Stimulated activated CD4-positive, alpha-beta T cell treated with anti-CD3 and anti-CD28 coated beads, Interleukin-12 subunit alpha, Interleukin-12 subunit beta, amount 100 ng/mL, for 48 hours (primary cell): ENCODE results near the gene SV2C.
A peak's percentile ranks its signal among the peaks of the same experiment; 100 is the strongest.
"Not testable (repeated sequence)": the region's sequence is repeated elsewhere in the genome, so short reads cannot be mapped to it uniquely, and the experiment has no call there.

Experiments
- DNase-seq, 3 donors: peaks; one replicate each; pipeline ENCODE4 v3.0.0-alpha.2; 2020; ENCODE audit warnings: low read depth in 2 of 3, low spot score in 1 of 3

The SV2C gene

DNA sequence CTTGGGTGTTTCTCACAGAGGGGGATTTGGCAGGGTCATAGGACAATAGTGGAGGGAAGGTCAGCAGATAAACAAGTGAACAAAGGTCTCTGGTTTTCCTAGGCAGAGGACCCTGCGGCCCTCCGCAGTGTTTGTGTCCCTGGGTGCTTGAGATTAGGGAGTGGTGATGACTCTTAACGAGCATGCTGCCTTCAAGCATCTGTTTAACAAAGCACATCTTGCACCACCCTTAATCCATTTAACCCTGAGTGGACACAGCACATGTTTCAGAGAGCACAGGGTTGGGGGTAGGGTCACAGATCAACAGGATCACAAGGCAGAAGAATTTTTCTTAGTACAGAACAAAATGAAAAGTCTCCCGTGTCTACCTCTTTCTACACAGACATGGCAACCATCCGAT, 252.3 kb downstream of the SV2C start:
- not testable (repeated sequence) for DNase-seq

DNA sequence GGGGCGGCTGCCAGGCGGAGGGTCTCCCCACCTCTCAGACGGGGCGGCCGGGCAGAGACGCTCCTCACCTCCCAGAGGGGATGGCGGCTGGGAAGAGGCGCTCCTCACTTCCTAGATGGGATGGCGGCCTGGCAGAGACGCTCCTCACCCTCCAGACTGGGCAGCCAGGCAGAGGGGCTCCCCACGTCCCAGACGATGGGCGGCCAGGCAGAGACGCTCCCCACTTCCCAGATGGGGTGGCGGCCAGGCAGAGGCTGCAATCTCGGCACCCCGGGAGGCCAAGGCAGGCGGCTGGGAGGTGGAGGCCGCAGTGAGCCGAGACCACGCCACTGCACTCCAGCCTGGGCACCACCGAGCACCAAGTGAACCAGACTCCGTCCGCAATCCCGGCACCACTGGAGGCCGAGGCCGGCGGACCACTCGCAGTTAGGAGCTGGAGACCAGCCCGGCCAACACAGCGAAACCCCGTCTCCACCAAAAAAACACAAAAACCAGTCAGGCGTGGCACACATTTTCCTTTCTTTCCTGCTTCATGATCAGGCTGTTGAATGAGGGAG, 253.1 kb downstream of the SV2C start:
- not testable (repeated sequence) for DNase-seq

- peak in 1 of 3 donors; percentile 57 for DNase-seq
Measured at GRCh38 chr5:76337953-76338451, 254.8 kb downstream of the SV2C start.

DNA sequence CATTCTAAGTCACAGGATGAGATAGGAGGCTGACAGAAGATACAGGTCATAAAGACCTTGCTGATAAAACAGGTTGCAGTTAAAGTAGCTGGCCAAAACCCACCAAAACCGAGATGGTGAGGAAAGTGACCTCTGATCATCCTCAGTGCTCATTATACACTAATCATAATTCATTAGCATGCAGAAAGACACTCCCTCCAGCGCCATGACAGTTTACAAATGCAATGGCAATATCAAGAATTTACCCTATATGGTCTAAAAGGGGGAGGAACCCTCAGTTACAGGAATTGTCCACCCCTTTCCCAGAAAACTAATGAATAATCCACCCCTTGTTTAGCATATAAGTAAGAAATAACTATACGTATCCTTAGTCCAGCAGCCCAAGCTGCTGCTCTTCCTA, 256.7 kb downstream of the SV2C start:
- DNase-seq: no peak

DNA sequence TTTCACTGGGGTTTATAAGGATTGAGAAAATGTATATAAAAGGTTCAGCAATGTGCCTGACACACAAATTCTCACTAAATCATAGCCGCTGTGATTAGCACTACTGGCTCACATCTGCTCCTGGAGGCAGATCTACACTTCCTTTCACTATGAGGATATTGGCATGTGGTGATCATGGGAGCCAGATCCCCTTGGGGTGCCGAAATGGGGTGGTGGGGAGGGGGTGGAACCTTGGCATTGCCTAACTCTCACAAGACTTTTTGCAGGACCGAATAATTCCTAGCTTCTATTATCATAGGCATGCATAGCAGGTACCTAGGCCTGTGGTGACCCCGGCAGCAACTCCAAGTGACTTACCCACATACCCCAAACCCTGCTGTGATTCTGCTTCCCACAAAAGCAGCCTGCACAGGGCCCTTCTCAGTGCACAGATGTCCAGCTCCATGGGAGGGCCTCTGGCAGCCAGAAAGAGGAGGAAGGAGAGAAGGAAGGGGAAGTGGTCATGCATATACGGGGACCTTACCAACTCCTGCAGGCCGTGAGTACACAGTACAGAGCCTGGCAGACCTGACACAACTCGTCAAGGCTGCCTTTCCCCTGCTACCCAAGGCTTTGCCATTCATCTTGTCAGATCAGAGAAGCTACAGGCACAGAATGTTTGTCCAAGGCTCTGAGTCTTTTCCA, 258.6 kb downstream of the SV2C start:
- no peak for DNase-seq

DNA sequence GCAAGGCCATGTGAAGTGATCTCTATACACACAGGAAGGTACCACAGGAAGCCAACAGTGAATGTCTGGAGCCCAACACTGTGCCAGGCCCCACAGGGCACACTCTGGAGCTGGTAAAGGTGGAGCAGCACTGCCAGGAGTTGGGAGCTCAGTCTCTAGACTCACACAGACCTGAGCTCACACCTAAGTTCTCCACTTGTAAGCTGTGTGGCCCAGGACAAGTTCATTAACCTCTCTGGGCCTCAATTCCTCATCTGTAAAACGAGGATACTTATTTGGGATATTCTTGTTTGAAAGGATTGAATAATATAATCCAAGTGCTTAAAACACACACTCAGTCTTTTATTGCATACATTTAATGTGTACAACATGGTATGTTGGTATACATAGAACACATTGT, 259.3 kb downstream of the SV2C start:
- DNase-seq: no peak

DNA sequence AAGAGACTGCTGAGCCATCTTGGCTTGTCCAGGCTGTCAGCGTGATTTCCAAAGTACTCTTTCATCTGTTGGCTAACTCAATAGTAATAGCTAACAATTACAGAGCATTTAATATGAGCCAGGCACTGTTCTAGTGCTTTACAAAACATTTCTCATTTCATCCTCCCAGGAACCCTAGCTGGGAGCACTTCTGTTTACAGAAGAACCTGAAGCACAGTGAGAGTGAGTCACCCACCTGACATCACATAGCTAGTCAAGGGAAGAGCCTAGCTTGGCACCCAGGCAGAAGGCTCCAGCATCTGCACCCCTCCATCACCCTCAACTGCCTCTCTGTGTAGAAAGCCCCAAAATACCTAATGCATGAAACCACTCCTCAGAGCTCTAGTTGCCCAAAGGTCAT, 262.4 kb downstream of the SV2C start:
- no peak for DNase-seq

DNA sequence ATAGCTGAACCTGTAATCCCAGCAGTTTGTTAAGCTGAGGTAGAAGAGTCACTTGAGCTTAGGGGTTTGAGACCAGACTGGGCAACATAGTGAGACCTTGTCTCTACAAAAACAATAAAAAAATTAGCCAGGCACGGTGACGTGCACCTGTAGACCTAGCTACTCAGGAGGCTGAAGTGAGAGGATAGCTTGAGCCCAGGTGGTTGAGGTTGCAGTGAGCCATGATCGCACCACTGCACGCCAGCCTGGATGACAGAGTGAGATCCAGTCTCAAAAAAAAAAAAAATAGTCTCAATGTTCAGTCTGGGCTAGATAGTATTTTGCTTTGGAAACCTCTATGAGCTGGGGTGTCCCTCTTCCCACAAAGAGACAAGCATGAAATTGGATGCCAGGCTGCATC, 268.0 kb downstream of the SV2C start:
- DNase-seq: no peak

- DNase-seq: no peak
Measured at GRCh38 chr5:76351577-76351976, 268.4 kb downstream of the SV2C start.

GRCh38 chr5:76356887-76357286, 273.7 kb downstream of the SV2C start:
- DNase-seq: no peak

GRCh38 chr5:76363352-76364225, 280.4 kb downstream of the SV2C start:
- no peak for DNase-seq

DNA sequence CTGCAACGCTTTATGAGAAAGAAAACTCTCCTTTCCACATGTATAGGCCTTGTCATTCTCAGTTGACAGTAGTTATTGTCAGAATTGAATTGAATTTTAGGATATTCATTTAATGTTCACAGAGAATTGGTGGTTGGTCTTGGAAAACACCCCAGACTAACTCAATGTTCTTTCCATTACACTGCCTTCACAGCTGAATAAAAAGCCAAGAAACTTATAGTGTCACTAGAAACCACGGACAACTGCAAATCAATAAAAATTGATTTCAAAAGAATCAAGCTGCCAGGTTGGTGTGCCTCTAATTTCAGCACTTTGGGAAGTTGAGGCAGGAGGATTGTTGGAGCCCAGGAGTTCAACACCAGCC, 281.0 kb downstream of the SV2C start:
- no peak for DNase-seq

GRCh38 chr5:76365561-76365960, 282.4 kb downstream of the SV2C start:
- no peak for DNase-seq

- no peak for DNase-seq
Measured at GRCh38 chr5:76366596-76366995, 283.4 kb downstream of the SV2C start.

GRCh38 chr5:76367623-76368371, 284.6 kb downstream of the SV2C start:
- DNase-seq: peak in 2 of 3 donors; percentile 27

DNA sequence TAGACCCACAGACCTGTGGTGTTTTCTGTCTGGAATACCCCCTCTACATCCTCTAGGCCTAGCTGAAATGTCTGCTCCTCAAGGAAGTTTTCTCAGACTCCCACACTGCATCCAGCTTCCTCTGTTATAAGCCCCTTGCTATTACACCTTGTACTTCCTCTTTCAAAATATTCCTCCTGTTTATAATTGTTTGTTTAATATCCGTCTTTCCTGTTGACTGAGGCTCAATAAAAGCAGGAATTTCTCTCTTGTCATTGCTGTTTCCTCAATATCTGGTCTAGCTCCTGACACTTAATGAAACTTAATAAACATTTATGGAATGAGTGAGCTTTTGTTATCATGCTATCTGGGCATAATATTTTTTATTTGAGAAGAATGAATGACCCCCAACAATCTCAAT, 285.8 kb downstream of the SV2C start:
- no peak for DNase-seq

GRCh38 chr5:76369668-76370067, 286.5 kb downstream of the SV2C start:
- DNase-seq: not testable (repeated sequence)

DNA sequence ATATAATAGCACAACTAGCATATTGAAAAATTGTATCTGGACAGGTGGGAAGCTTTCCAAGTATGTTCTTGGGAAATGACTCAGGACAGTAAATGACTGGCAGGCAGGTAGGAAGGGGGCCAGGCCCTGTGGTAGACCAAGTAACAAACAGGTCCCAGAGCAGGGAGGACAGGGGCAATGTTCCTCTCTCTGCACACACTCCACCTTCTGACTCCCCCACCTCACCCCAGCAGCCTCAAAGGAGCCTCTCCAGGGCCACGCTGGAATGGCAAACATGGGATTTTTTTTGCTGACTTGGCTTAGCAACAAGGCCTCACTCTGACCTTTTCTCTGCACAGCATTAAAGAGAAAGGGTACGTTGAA, 288.8 kb downstream of the SV2C start:
- DNase-seq: no peak

DNA sequence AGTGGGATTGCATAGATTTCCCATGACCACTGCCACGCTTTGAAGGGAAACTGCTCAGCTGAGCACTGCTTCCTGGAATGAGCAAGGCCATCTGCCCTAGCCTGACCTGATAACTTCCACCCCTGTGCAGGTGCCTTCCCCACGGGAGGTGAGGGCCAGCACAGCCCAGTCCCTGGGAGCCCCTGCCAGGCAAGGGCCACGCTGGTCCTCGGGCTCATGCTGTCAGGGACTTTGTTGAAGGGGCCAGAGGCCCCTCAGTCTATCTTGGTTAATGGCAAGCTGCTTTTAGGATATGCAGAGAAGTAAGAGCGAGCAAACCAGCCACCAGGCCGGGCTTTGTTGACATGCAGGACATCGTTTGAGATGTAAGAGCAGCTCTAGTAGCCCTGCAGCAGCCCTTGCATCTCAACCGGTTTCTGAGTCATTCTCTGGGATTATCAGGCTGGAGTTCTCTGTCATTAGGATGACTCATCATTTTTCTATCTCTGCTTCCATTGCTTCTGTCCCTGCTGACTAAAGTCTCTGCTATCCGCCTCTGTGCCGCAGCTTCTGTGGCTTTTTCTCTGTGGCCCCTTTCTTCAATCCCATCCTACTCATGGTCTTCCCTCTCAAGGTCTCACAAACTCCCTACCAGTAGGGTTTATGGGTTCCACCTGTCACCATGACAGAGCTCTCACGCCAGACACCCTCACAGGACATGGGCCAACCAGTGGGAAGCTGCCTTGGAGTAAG, 289.3 kb downstream of the SV2C start:
- DNase-seq: no peak

DNA sequence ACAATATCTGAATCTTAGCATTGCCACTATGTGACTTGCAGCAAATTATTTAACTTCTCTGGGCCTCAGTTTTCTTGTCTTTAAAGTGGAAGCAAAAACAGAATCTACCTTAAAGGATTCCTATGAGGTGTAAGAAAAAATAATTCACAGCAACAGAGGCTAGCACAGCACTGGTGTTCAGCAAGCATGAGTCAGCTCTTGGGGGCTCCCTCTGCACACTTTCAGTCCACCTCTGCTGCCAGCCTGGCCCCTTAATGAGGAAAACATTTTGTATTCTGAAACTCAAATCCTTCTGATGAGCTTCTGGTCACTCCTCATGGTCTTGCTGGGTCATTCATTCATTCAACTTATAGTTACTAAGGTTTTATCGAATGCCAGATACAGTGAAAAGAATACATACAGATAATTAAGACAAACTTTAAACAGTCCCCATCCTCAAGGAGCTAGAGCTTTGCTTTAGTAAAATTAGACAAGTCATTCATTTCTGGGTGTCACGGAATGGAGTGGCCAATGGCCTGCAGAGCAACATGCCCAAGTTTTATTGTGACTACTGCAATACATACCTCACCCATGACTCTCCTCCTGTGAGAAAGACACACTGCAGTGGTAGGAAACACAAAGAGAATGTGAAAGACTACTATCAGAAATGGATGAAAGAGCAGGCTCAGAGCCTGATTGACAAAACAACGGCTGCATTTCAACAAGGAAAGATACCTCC, 293.1 kb downstream of the SV2C start:
- DNase-seq: no peak
